ENCODE results near the gene HSCB. TPM values are rescaled to one million over a fixed set of nuclear protein-coding genes. Genes with fewer than 3 reads are reported as not detected.

Gene HSCB
- total and polyA plus RNA-seq, 9 of the 15 experiments (the other 6 are each of a cell fraction or from before 2014, with no cell fraction given) = 2.6 to 13.1 (median 8.6) TPM

GRCh38 chr22:28792491-28793383, 50.9 kb downstream of the HSCB start (continued):
- TF ChIP-seq TSHZ1 (CRISPR knock-in tag; IDR thresholded peaks at IDR 0.05) = no peak
- TF ChIP-seq TCF3 (CRISPR knock-in tag; IDR thresholded peaks at IDR 0.05) = no peak
- no peak for TF ChIP-seq MAFF (IDR thresholded peaks at IDR 0.05; ENCODE audit: low read length)
- no peak for TF ChIP-seq RHOXF2B (CRISPR knock-in tag; conservative IDR thresholded peaks at IDR 0.05)
- no peak for TF ChIP-seq NFE2L1 (tag; IDR thresholded peaks at IDR 0.05; ENCODE audit: borderline replicate concordance, low read depth)
- TF ChIP-seq POLR2A (conservative IDR thresholded peaks at IDR 0.05) = peak; percentile 53; the same call in 1 of the 2 replicates
- TF ChIP-seq U2AF2 (optimal IDR thresholded peaks at IDR 0.05; ENCODE audit: low read depth, low read length) = no peak
- TF ChIP-seq POLR2B (IDR thresholded peaks at IDR 0.05; ENCODE audit: low read depth, partially characterized antibody) = peak; percentile 22
- TF ChIP-seq BRF1 (IDR thresholded peaks at IDR 0.05; ENCODE audit: borderline replicate concordance, extremely low read depth, insufficient read length) = no peak
- no peak for TF ChIP-seq ZNF23 (CRISPR knock-in tag; IDR thresholded peaks at IDR 0.05)
- TF ChIP-seq CBFB (CRISPR knock-in tag; IDR thresholded peaks at IDR 0.05) = no peak
- no peak for TF ChIP-seq ZNF778 (CRISPR knock-in tag; IDR thresholded peaks at IDR 0.05)
- TF ChIP-seq ZNF253 (CRISPR knock-in tag; conservative IDR thresholded peaks at IDR 0.05) = no peak
- no peak for TF ChIP-seq E2F1 (CRISPR knock-in tag; IDR thresholded peaks at IDR 0.05)
- TF ChIP-seq RCOR1 (IDR thresholded peaks at IDR 0.05; ENCODE audit: borderline replicate concordance in 1 of 2, low read depth in 2 of 2, low read length in 2 of 2) = no peak
- peak; percentile 63 for TF ChIP-seq POLR2G (IDR thresholded peaks at IDR 0.05; ENCODE audit: low read depth, low read length)
- no peak for TF ChIP-seq ERF (CRISPR knock-in tag; IDR thresholded peaks at IDR 0.05)
- no peak for TF ChIP-seq BMI1 (IDR thresholded peaks at IDR 0.05; ENCODE audit: low read length)
- TF ChIP-seq ZBTB33 (CRISPR knock-in tag; IDR thresholded peaks at IDR 0.05) = no peak

Measured in K562 (cell line).